Measurements from ENCODE around the gene CD81.
A peak's percentile ranks its signal among the peaks of the same experiment; 100 is the strongest.

The CD81 gene

DNA sequence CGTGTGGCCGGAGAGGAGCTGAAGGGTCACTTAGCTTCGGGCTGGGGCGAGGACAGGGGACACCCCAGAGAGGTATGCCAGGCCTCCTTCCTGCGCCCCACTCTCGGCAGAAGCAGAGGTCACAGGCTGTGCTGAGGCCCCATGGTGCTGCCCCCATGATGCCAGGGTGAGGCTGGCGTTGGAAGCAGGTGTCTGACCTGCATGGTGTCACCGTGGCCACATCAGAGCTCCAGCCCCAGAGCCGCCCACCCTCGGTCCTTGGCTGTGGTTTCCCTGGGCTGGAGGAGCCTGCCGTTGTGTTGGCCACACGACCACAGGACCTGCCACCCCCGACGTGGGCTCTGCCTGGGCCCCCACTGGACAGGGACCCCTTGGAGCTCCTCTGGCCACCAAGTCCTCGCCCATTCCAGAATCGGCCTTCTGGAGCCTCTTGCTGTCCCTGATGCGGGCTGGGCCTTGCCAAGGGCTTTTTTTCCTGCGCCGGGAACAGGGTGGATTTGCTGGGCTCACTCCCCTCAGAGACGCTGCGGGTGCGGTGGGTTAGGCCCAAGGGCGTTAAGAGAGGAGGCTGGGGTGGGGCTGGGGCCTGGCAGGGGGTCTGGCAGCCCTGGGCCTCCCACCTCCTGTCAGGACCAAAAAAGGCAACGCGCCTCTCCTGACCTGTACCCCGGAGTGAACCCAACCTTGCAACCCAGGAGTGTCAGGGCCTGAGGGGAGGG, 15.3 kb downstream of the CD81 start:
- DNase-seq: no peak

DNA sequence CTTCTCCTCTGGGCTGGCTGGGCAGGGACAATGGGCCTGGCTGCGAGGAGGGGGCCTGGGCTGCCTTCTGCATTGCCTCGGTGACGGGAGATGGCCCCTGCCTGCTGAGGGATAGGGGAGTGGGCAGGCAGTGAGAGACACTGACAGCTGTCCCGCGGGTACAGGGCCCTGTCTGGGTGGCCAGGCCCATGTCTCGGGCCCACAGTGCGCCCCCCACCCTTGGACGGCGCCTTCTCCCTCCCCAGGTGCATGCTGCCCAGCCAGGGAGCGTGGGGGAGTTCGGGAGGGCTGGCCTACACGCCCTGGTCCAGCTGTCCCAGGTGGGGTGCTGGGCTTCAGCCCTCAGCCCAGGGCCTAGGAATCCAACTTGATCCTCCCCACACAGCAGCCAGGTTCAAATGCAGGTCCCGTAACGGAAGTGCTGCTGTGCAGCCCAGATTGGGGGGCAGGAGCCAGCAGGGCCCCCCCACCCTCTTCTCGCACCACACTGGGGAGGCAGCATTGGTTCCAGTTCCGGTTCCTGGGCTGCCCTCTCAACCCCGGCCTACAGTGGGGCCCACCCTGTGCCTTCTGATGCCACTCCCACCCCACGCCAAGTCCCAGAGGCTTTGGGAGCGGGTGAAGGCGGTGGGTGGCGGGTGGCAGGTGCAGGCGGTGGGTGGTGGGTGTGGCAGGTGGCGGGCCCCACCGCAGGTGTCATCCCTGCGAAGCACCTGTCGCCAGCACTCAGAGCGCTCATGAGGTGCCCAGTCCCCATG, 16.2 kb downstream of the CD81 start:
- no peak for DNase-seq

DNA sequence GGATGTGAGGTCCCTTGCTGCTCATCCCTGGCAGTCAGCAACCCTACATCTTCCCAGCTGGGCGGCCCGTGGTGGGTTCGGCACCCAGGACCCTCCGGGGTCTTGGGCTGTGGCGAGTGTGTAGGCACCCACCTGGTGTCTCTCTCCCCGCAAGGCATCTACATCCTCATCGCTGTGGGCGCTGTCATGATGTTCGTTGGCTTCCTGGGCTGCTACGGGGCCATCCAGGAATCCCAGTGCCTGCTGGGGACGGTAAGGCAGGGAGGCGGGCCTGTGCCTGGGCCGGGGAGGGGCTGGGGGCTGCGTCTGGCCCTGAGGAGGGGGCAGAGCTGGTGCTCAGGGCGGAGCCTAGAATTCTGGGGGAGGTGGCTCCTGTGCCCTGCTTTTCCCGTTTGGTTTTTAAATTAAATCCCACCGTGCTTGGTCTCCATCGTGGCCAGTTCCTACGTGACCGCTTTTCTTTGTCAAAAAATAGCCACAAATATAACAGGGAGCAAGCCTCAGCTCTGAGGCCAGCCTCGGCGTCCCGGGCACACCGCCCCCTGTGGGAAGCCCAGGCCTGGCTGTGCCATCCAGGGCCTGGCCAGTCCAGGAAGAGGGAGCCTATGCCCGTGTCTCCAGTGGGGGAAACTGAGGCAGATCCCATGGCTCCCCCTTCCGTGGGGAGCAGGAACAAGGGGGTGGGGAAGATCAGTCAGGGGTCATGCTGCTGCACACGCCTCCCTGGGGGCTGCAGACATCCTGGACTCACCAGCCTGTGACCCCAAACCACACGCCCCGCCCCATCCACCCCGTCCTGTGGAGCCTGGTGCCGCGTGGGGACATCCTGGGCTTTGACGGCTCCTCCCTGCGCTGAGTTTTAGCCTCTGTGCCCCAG, 17.1 kb downstream of the CD81 start:
- no peak for DNase-seq

DNA sequence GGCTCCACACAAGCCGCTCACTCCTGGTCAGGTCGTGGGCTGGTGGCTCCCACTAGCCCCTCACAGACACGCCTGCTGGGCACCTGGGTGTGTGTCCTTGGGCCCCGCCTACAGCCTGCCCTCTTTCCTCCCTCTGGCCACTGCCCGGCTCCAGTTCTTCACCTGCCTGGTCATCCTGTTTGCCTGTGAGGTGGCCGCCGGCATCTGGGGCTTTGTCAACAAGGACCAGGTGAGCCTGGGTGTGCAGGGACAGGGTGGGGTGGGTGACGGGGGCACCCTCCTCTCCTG, 17.7 kb downstream of the CD81 start:
- no peak for DNase-seq

DNA sequence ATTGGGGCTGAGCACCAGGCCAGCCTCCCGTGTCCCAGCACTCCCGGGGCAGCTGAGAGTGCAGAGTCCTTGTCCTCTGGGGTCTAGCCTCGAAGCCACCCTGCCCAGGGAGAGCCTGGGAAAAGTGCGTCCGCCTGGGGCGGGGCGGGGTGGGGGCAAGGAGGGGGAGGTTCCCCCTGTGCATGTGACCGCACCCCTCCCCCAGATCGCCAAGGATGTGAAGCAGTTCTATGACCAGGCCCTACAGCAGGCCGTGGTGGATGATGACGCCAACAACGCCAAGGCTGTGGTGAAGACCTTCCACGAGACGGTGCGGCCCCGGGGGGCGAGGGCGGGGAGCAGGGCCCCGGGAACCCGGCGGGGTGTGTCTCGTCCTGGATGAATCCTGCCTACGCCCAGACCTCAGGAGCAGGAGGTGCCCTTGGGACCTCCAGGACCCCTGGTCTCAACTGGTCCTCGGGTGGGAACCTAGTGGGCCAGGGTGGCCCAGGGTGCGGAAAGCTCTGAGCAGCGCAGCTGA, 18.2 kb downstream of the CD81 start:
- DNase-seq: no peak

DNA sequence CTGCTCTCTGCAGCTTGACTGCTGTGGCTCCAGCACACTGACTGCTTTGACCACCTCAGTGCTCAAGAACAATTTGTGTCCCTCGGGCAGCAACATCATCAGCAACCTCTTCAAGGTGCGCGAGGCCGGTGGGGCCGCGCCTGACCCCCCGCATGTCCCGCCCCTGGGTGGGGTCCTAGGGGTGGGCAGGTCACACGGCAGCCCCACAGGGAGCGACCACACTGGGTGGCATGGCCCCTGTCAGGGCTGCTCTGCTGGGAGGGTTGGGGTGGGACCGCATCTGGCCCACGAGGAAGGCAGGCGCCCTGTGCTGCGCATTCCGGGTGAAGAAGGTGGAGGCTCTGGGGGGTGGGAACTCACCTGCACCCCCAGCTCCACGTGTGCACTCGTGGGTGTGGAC, 18.7 kb downstream of the CD81 start:
- DNase-seq: no peak

DNA sequence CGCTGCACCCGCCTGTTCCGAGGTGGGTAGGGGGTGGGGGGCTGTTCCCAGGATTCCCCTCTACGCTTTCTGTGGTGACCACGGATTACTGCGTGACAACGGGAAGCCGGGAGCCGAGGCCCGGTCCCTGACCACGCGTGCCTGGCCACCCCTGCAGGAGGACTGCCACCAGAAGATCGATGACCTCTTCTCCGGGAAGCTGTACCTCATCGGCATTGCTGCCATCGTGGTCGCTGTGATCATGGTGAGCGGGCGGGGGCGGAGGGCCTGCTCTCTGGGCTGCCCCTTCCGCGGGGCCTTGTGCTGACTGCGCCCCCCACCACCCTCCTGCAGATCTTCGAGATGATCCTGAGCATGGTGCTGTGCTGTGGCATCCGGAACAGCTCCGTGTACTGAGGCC, 19.4 kb downstream of the CD81 start:
- no peak for DNase-seq

DNA sequence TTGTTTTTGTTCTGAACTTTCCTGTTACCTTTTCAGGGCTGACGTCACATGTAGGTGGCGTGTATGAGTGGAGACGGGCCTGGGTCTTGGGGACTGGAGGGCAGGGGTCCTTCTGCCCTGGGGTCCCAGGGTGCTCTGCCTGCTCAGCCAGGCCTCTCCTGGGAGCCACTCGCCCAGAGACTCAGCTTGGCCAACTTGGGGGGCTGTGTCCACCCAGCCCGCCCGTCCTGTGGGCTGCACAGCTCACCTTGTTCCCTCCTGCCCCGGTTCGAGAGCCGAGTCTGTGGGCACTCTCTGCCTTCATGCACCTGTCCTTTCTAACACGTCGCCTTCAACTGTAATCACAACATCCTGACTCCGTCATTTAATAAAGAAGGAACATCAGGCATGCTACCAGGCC, 19.9 kb downstream of the CD81 start:
- no peak for DNase-seq

DNA sequence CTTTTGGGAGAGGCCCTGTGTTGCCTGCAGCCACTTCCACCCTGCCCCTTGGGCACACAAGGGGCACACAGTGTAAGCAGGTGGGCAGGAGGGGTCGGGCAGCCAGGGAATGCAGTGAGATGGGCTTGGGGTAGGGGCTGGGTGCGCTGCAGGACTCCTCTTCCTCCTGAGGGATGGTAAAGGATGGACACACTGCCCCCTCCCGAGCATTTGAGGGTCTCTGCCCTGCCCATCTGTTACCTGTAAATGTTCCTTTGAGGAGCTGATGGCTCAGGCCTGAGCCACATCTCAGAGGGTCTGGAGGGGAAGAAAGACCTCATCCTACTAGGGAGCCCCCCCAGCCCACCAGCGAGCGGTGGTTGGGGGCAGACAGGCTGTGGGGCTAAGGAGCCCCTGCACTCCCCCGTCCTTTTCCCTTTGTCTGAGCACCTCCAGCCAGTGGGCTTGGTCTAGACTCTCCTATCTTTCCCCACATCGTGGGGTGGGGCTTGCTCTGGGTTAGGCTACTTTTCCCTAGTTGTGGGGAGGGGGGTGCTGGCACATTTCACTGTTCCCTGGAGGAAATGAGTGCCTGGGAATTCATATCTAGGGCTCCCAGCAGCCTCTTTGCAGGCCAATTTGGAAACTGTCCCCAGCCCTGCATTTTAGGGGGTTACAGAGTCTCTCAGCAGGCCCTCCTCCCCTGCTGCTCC, 21.7 kb downstream of the CD81 start:
- DNase-seq: no peak

DNA sequence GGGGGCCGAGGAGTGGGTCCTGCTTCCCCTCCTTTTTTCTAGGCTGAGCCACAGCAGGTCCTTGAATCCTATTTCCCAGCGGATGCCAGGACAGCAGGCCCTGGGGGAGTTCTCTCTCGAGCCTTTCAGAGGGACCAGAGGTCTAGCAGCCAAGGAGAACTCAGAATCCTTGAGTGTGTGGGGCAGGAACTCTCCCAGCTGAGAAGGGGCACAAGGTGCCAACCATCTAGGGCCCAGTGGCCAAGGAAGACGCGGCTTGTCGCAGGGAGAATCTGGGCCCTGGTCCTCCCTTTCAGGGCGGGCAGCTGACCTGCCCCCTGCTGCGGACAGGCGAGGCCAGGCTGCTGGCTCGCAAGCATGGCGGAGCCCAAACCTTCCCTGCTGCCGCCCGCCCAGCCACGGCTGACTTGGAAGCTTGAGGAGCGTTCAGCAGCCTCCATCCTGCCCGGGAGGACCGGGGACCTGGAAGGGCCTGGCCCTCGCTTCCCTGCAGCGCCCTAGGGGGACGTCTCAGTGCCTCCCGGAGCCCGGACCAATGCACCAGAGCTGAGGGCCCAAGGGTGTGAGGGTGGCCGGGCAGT, 22.5 kb downstream of the CD81 start:
- DNase-seq: no peak

DNA sequence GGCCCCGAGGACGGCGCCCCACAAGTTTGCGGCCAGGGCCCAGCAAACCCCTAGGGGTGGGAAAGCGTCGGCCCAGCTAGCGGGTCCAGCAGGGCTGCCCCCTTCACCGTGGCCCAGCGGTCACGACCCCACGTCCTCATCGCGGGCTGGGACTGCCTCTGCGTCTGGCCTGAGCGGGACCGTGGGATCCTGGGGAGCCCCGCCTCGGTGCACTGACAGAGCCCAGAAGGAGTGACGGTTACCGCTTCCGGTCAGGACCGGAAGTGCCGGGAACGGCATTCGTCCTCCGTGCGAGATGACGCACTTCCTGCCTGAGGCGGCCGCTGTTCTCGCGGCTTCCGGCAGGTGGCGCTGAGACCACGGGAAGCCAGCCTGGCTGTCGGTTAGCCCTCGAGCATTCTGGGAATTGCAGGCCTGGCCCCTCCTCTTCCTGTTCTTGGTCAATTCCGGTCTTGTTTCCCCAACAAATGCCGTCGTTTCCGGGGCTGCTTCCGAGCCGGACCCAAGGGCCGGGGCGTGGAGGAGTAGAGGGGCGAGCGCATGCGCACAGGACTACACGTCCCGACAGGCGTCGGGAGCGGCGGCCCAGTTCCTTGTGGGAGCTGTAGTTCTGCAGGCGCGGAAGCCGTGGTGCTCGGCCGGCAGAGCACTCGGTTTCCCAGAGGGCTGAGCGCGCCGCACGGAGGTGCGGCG, 23.1 kb downstream of the CD81 start, which contains the start of gene TSSC4:
TSS of gene TSSC4 (plus strand) at position 682 of the 693 bp plus-strand sequence. CDS start 1,884 bp downstream, outside the sequence.
- DNase-seq: peak; percentile 97

DNA sequence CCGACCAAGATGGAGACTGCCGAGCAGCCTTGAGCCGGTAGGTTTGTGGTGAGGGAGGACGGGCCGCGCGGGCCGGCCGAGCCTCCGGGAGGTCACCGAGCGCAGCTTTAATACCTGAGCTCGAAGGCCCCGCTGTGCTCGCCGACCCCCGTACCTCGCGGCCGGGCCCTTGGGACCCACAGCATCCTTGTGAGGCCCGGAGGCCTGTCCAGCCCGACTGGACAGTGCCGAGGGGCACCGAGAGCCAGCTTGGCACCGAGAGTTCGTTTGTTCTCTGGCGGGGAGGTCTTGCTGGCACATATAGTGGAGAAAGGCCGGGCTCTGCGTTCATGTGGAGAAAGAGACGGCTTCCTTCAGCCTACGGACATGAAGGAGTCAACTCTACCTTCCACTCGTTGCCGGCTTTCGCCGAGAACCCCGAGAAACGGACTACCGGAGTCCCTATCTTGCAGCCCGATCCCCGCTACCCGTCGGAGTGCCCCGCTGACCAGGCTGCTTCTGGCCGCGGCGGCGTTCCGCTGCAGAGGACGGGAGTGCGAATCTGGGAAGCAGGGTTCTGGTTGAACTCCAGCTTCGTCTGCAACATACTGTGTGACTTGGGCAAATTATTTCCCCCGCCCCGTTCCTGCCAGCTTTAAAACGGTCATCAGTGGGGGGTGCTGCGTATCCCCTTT, 23.8 kb downstream of the CD81 start:
- no peak for DNase-seq

DNA sequence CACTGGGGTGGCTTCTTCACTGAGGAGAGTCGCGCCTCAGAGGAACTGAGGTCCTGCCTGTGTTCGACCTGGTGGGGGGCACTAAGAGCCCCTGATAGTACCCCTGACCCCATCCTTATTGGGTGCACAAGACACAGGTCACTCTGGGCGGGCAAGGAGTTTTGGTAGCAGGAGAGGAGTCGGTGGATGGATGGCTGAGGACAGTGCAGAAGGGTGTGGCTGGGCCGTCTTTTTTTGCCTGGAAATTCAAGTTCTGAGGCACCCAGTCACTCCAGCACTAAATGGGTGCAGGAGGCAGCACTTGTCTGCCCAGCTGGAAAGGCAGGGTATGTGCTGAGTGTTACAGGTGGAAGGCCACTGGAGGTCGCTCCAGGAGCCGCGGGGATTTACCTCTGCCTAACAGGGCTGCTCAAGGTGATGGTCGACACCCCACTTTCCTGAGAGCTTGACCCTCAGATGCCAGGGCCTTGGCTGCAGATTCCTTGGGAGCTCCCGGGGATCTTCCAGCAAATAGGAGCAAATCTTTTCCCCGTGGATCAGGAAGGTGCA, 24.4 kb downstream of the CD81 start:
- DNase-seq: no peak

DNA sequence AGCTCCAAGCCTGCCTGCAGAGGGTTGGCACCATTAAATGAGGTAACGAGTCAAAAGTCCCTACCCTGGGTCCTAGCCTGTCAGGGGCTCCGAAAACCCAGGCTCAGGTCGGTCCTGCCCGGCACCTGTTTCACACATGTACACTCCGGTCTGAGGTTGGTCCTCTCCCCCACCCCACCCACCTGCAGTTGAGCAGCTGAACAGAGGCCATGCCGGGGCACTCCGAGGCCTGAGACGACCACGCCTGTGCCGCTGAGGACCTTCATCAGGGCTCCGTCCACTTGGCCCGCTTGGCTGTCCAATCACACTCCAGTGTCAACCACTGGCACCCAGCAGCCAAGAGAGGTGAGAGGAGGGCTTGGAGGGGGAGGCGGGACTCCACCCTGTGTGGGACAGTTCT, 25.0 kb downstream of the CD81 start:
- no peak for DNase-seq

DNA sequence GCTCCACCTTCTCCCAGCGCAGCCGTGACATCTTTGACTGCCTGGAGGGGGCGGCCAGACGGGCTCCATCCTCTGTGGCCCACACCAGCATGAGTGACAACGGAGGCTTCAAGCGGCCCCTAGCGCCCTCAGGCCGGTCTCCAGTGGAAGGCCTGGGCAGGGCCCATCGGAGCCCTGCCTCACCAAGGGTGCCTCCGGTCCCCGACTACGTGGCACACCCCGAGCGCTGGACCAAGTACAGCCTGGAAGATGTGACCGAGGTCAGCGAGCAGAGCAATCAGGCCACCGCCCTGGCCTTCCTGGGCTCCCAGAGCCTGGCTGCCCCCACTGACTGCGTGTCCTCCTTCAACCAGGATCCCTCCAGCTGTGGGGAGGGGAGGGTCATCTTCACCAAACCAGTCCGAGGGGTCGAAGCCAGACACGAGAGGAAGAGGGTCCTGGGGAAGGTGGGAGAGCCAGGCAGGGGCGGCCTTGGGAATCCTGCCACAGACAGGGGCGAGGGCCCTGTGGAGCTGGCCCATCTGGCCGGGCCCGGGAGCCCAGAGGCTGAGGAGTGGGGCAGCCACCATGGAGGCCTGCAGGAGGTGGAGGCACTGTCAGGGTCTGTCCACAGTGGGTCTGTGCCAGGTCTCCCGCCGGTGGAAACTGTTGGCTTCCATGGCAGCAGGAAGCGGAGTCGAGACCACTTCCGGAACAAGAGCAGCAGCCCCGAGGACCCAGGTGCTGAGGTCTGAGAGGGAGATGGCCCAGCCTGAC, 26.0 kb downstream of the CD81 start:
- DNase-seq: no peak

DNA sequence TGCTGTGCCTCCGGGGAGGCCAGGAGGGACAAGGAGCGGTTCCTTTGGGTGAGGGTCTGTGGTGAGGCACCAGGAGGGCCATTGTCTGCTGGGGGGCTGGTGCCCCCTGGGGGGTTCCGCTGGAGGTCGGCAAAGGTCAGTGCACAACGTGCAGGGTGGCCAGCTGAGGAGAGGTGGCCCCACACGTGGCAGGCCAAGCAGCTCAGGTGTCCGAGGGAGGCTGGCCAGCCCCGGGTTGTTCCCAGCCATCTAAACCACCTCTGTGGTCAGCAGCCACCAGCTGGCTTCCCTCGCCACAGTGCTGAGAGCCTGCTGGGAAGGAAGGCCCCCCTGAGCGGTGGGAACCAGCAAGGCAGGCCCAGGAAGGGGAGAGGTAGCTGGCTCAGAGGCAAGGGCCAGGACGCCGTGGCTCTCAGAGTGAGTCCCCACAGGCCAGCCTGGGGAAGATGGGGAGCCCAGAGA, 27.7 kb downstream of the CD81 start:
- no peak for DNase-seq

DNA sequence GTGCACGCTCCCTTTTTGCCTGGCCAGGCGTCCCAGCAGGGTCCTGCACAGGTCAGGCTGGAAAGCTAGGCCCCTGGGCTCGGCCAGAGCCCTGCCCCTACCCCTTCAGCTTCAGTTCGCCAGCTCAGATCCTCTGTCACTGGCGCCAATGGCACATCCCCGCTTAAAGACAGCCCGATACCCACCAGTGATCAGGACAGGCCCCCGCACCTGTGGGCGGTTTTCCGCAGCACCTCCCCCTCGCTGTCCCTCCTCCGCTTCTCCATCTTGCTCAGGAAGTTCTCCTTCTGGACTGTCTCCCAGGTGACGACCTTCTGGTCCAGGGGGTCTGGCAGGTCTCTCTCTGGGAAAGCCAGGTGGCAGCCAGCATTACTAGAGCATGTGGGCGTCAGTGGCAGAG, 29.3 kb downstream of the CD81 start:
- no peak for DNase-seq

DNA sequence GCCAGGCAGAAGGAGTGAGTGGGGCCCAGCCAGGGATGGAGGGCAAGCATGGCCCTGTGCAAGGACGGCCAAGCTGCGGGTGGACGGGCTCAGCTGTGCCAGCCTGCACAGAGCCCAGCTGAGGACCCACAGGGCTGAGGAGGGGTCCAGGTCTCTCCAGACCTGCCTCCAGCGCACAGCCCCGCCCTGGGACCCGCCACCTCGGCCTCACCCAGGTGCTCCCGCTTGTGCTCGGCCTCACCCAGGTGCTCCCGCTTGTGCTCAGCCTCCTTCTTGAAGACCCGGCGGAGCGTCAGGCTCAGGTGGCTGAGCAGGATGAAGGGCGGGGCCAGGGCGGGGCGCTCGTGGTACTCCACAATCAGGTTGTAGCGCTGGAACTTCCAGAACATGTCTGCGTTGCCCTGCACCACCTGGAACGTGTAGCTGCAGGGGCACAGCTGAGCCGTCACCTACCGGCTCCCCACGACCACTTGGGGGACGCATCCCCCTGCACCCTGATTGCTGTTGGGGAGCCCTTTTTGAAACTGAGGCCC, 29.8 kb downstream of the CD81 start:
- no peak for DNase-seq

DNA sequence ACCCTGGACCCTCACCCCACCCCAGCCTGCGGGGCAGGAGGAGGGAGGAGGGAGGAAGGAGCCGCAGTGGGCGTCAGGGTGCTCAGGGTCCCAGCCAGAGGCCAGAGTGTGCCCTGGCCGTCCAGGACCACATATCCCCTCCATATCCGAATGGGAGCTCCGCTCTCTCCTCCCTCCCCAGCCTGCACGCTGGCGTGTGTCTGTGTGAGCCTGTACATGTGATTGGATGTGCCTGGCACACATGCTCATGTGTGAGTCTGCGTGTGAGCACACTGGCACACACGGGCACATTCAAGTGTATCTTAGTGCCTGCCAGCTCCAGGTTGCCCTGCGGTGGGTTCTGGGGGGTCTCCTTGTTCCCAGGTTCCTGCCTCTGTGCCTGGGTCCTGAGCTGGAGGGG, 31.6 kb downstream of the CD81 start:
- DNase-seq: no peak

DNA sequence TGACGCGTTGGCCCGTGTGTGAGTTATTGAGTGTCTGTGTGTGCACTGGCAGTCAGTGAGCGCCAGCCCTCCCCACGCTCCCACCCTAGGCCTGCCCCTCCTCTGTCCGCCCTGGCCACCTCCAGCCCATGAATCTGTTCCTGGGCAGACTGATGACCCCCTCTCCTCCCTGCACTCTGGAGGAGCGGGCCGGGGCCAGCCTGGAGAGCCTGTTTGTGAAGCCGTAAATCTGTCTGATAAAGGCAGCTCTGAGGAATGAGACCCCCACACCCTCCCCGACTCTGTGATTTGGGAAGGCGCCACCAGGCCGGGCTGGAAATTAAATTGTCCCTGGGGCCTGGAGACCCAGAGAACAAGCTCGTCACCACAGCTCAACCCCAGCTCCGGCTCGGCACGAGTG, 32.0 kb downstream of the CD81 start:
- DNase-seq: no peak

Measured in NCI-H1417 treated with DMSO at 0.1 percent for 48 hours (cell line).